Large intestine (tissue), 3 donors: ENCODE measurements around the gene SLC37A1. TPM values are rescaled to one million over a fixed set of nuclear protein-coding genes. Genes with fewer than 3 reads are reported as not detected.
A peak's percentile ranks its signal among the peaks of the same experiment; 100 is the strongest.

ENCODE experiments used
- DNase-seq, 2 donors: peaks; one replicate each; pipeline versions ENCODE4 v3.0.0 to v3.0.0-alpha.2; 2013
- H3K27ac ChIP-seq: one replicate; pipeline ENCODE4 v1.5.1; 2013; ENCODE audit warnings: low read length
- H3K27me3 ChIP-seq: 2 replicates; pipeline ENCODE4 v1.6.1; 2013; ENCODE audit warnings: low read length; ENCODE audit not compliant: control insufficient read depth, insufficient read depth
- H3K36me3 ChIP-seq: 2 replicates; pipeline ENCODE4 v1.6.1; 2013; ENCODE audit warnings: low read length; ENCODE audit not compliant: control insufficient read depth, insufficient read depth
- H3K4me1 ChIP-seq: one replicate; pipeline ENCODE4 v1.6.1; 2013; ENCODE audit warnings: low read length; ENCODE audit not compliant: control insufficient read depth, insufficient read depth
- H3K4me3 ChIP-seq: one replicate; pipeline ENCODE4 v1.5.1; 2013; ENCODE audit warnings: low read length
- H3K9me3 ChIP-seq: one replicate; pipeline ENCODE4 v1.6.1; 2013; ENCODE audit warnings: mild to moderate bottlenecking, low read depth, low read length, moderate library complexity; ENCODE audit not compliant: control insufficient read depth
- WGBS: methylation state at CpG from one replicate; pipeline ENCODE4 v1.1.5; 2013; ENCODE audit warnings: low lambda C conversion rate; ENCODE audit not compliant: insufficient coverage; 5-methylcytosine and 5-hydroxymethylcytosine counted together
- polyA plus RNA-seq: library from polyadenylated mRNA; unstranded; fragments of 120-200 nt; gene quantifications from one replicate; pipeline ENCODE4 v1.2.1, GENCODE V29; 2013

The SLC37A1 gene
- polyA plus RNA-seq, 1 donor: 35.9 TPM

GRCh38 chr21:42525676-42526378, 12.2 kb downstream of the SLC37A1 start:
- H3K4me1 ChIP-seq: peaks cover 63% of the 10 kb centered on the region

GRCh38 chr21:42526379-42526727, 12.7 kb downstream of the SLC37A1 start:
- no peaks in the 10 kb centered on the region for H3K27me3 ChIP-seq
- peaks cover 23% of the 10 kb centered on the region for H3K36me3 ChIP-seq
- no peaks in the 10 kb centered on the region for H3K9me3 ChIP-seq
- H3K4me3 ChIP-seq: no peak overlapping the region
- peaks cover 60% of the 10 kb centered on the region for H3K4me1 ChIP-seq
- peak; percentile 89 to 96 for DNase-seq
- peak overlapping the region; percentile 88 for H3K27ac ChIP-seq
- no CpG with 5 or more reads among the region's 9 CpGs for WGBS

More at GRCh38 chr21:42525676-42526378, 12.2 kb downstream of the SLC37A1 start:
- Histone ChIP-seq H3K36me3 (peaks cover 25% of the 10 kb centered on the region), H3K4me3 (no peak overlapping the region), H3K27me3 (no peaks in the 10 kb centered on the region), H3K27ac (peak overlapping the region; percentile 88), H3K9me3 (no peaks in the 10 kb centered on the region)
- DNase-seq: no peak
- 52% methylated on average over 3 of the region's 9 CpGs for WGBS

GRCh38 chr21:42527127-42527488, 13.5 kb downstream of the SLC37A1 start:
- no peaks in the 10 kb centered on the region for H3K9me3 ChIP-seq
- H3K4me3 ChIP-seq: no peak overlapping the region
- no peaks in the 10 kb centered on the region for H3K27me3 ChIP-seq
- H3K36me3 ChIP-seq: peaks cover 23% of the 10 kb centered on the region
- peaks cover 58% of the 10 kb centered on the region for H3K4me1 ChIP-seq
- H3K27ac ChIP-seq: peak overlapping the region; percentile 88
- no peak for DNase-seq
- no CpG with 5 or more reads among the region's 8 CpGs for WGBS

GRCh38 chr21:42527489-42528158, 14.0 kb downstream of the SLC37A1 start:
- Histone ChIP-seq H3K36me3 (peaks cover 24% of the 10 kb centered on the region), H3K27ac (peak overlapping the region; percentile 88), H3K9me3 (no peaks in the 10 kb centered on the region), H3K4me1 (peaks cover 61% of the 10 kb centered on the region), H3K27me3 (no peaks in the 10 kb centered on the region), H3K4me3 (no peak overlapping the region)
- DNase-seq: peak in 1 of 2 donors; percentile 78
- no CpG with 5 or more reads among the region's 13 CpGs for WGBS

GRCh38 chr21:42530167-42530518, 16.5 kb downstream of the SLC37A1 start:
- H3K27ac ChIP-seq: no peak overlapping the region
- no peak overlapping the region for H3K4me3 ChIP-seq
- H3K27me3 ChIP-seq: no peaks in the 10 kb centered on the region
- no peak for DNase-seq
- peaks cover 48% of the 10 kb centered on the region for H3K4me1 ChIP-seq
- WGBS: no CpG with 5 or more reads among the region's 5 CpGs
- peaks cover 31% of the 10 kb centered on the region for H3K36me3 ChIP-seq
- no peaks in the 10 kb centered on the region for H3K9me3 ChIP-seq

GRCh38 chr21:42531771-42532170, 18.1 kb downstream of the SLC37A1 start:
- no peak for DNase-seq
- Histone ChIP-seq H3K36me3 (peaks cover 43% of the 10 kb centered on the region), H3K27me3 (no peaks in the 10 kb centered on the region), H3K9me3 (no peaks in the 10 kb centered on the region), H3K4me1 (peaks cover 42% of the 10 kb centered on the region), H3K27ac (no peak overlapping the region), H3K4me3 (no peak overlapping the region)
- no CpG with 5 or more reads among the region's 8 CpGs for WGBS

GRCh38 chr21:42532466-42533181, 19.0 kb downstream of the SLC37A1 start:
- H3K4me3 ChIP-seq: no peak overlapping the region
- H3K27ac ChIP-seq: no peak overlapping the region
- no CpG with 5 or more reads among the region's 18 CpGs for WGBS
- H3K4me1 ChIP-seq: peaks cover 38% of the 10 kb centered on the region
- no peak for DNase-seq
- no peaks in the 10 kb centered on the region for H3K9me3 ChIP-seq
- H3K36me3 ChIP-seq: peaks cover 48% of the 10 kb centered on the region
- no peaks in the 10 kb centered on the region for H3K27me3 ChIP-seq

GRCh38 chr21:42533306-42533962, 19.8 kb downstream of the SLC37A1 start:
- Histone ChIP-seq H3K27me3 (no peaks in the 10 kb centered on the region), H3K36me3 (peaks cover 48% of the 10 kb centered on the region), H3K4me3 (no peak overlapping the region), H3K4me1 (peaks cover 31% of the 10 kb centered on the region), H3K9me3 (no peaks in the 10 kb centered on the region), H3K27ac (no peak overlapping the region)
- no peak for DNase-seq
- WGBS: no CpG with 5 or more reads among the region's 13 CpGs

GRCh38 chr21:42533963-42534355, 20.3 kb downstream of the SLC37A1 start:
- no peaks in the 10 kb centered on the region for H3K9me3 ChIP-seq
- no peak for DNase-seq
- no peak overlapping the region for H3K27ac ChIP-seq
- peaks cover 27% of the 10 kb centered on the region for H3K4me1 ChIP-seq
- no peak overlapping the region for H3K4me3 ChIP-seq
- peaks cover 48% of the 10 kb centered on the region for H3K36me3 ChIP-seq
- no peaks in the 10 kb centered on the region for H3K27me3 ChIP-seq
- no CpG with 5 or more reads among the region's 4 CpGs for WGBS
